GM19023 (cell line): Measurements from ENCODE around the gene KLHL40.

Experiments used
- ATAC-seq: cut with Tn5 transposase; IDR thresholded peaks from one replicate; pipeline ENCODE4 v1.9.1; 2021; ENCODE audit warnings: mild to moderate bottlenecking, moderate library complexity; ENCODE audit not compliant: unreplicated experiment

The KLHL40 gene

GRCh38 chr3:42735615-42736014 lies 50.3 kb downstream of the KLHL40 start:
- no peak for ATAC-seq

- no peak for ATAC-seq
Measured at GRCh38 chr3:42736081-42736480, 50.7 kb downstream of the KLHL40 start.

GRCh38 chr3:42736531-42736930 lies 51.2 kb downstream of the KLHL40 start:
- ATAC-seq: no peak

- no peak for ATAC-seq
Measured at GRCh38 chr3:42739401-42740158, 54.2 kb downstream of the KLHL40 start.

GRCh38 chr3:42741796-42742195 lies 56.5 kb downstream of the KLHL40 start:
- ATAC-seq: no peak
